Activated T-cell treated with anti-CD3 and anti-CD28 coated beads, Interleukin-2, amount 50 U/mL, for 72 hours (primary cell): ENCODE results near the gene B3GAT3. TPM values are rescaled to one million over a fixed set of nuclear protein-coding genes. Genes with fewer than 3 reads are reported as not detected.

Experiments used
- ATAC-seq, 2 donors: fragments of 150-1000 bp; cut with Tn5 transposase; replicated peaks in 1 of 2; 2 replicates each; pipeline ENCODE4 v1.10.0; 2021; ENCODE audit warnings: moderate library complexity in 2 of 2, mild to moderate bottlenecking in 1 of 2
- DNase-seq, 2 donors: peaks; one replicate each; pipeline ENCODE4 v3.0.0; 2021 to 2022; ENCODE audit warnings: mixed read lengths in 1 of 2
- H3K27ac Mint-ChIP-seq: one replicate; pipeline ENCODE4 v1.8.0; 2022; ENCODE audit warnings: mild to moderate bottlenecking, moderate library complexity, mixed read lengths
- H3K27me3 Mint-ChIP-seq: one replicate; pipeline ENCODE4 v1.8.0; 2022; ENCODE audit warnings: low read depth, mixed read lengths
- H3K36me3 Mint-ChIP-seq, 2 donors: one replicate each; pipeline ENCODE4 v1.8.0; 2022; ENCODE audit warnings: mixed read lengths in 2 of 2, mild to moderate bottlenecking in 1 of 2; ENCODE audit not compliant: insufficient read depth in 2 of 2
- H3K4me1 Mint-ChIP-seq: one replicate; pipeline ENCODE4 v1.8.0; 2022; ENCODE audit warnings: low read depth, mixed read lengths
- H3K4me3 Mint-ChIP-seq, 2 donors: one replicate each; pipeline ENCODE4 v1.8.0; 2022; ENCODE audit warnings: mild to moderate bottlenecking in 2 of 2, mixed read lengths in 2 of 2, moderate library complexity in 2 of 2
- H3K9me3 Mint-ChIP-seq, 2 donors: one replicate each; pipeline ENCODE4 v1.8.0; 2022; ENCODE audit warnings: mixed read lengths in 2 of 2
- total RNA-seq, 2 donors: library from RNA; stranded (reverse); gene quantifications; one replicate each; pipeline ENCODE4 v1.2.3, GENCODE V29; 2022

B3GAT3 gene
- total RNA-seq, 2 donors from 2014 or later = 72.2 to 79.9 TPM

GRCh38 chr11:62605902-62606301 is 15.9 kb downstream of the B3GAT3 start:
- no peak overlapping the region for H3K4me3 Mint-ChIP-seq
- H3K27me3 Mint-ChIP-seq = no peaks in the 10 kb centered on the region

GRCh38 chr11:62605467-62605866 is 16.3 kb downstream of the B3GAT3 start:
- Mint-ChIP-seq H3K36me3 (peaks cover 12 to 28% of the 10 kb centered on the region in 2 donors), H3K27me3 (no peaks in the 10 kb centered on the region), H3K9me3 (no peaks in the 10 kb centered on the region), H3K27ac (peak overlapping the region; percentile 20), H3K4me3 (no peak overlapping the region), H3K4me1 (peaks cover 43% of the 10 kb centered on the region)
- ATAC-seq = no peak
- no peak for DNase-seq

More at GRCh38 chr11:62605902-62606301, 15.9 kb downstream of the B3GAT3 start:
- H3K27ac Mint-ChIP-seq = no peak overlapping the region
- peaks cover 47% of the 10 kb centered on the region for H3K4me1 Mint-ChIP-seq
- H3K36me3 Mint-ChIP-seq = peaks cover 10 to 28% of the 10 kb centered on the region in 2 donors
- no peak for ATAC-seq
- DNase-seq = no peak
- no peaks in the 10 kb centered on the region for H3K9me3 Mint-ChIP-seq

GRCh38 chr11:62604460-62605120 is 17.2 kb downstream of the B3GAT3 start:
- no peaks in the 10 kb centered on the region for H3K27me3 Mint-ChIP-seq
- ATAC-seq (no peak), DNase-seq (no peak)
- H3K9me3 Mint-ChIP-seq = no peaks in the 10 kb centered on the region
- no peak overlapping the region for H3K4me3 Mint-ChIP-seq
- H3K27ac Mint-ChIP-seq = no peak overlapping the region
- H3K36me3 Mint-ChIP-seq = peaks cover 16 to 29% of the 10 kb centered on the region in 2 donors
- peaks cover 42% of the 10 kb centered on the region for H3K4me1 Mint-ChIP-seq

GRCh38 chr11:62603776-62604299 is 17.9 kb downstream of the B3GAT3 start:
- H3K9me3 Mint-ChIP-seq = no peaks in the 10 kb centered on the region
- H3K4me3 Mint-ChIP-seq = peak overlapping the region in 1 of 2 donors; percentile 68
- DNase-seq (no peak), ATAC-seq (no peak)
- H3K36me3 Mint-ChIP-seq = peaks cover 19 to 36% of the 10 kb centered on the region in 2 donors
- peaks cover 46% of the 10 kb centered on the region for H3K4me1 Mint-ChIP-seq
- no peaks in the 10 kb centered on the region for H3K27me3 Mint-ChIP-seq
- no peak overlapping the region for H3K27ac Mint-ChIP-seq

- H3K9me3 Mint-ChIP-seq = no peaks in the 10 kb centered on the region
- H3K4me3 Mint-ChIP-seq = peak overlapping the region; percentile 52 to 68
- ATAC-seq = no peak
- peaks cover 24 to 41% of the 10 kb centered on the region in 2 donors for H3K36me3 Mint-ChIP-seq
- no peaks in the 10 kb centered on the region for H3K27me3 Mint-ChIP-seq
- peak overlapping the region; percentile 9 for H3K27ac Mint-ChIP-seq
- peaks cover 51% of the 10 kb centered on the region for H3K4me1 Mint-ChIP-seq
- DNase-seq = no peak
Measured at GRCh38 chr11:62603072-62603408, 18.7 kb downstream of the B3GAT3 start.

GRCh38 chr11:62602141-62603071 is 19.4 kb downstream of the B3GAT3 start:
- DNase-seq (peak in 1 of 2 donors; percentile 37), ATAC-seq (no peak)
- H3K9me3 Mint-ChIP-seq = no peaks in the 10 kb centered on the region
- peaks cover 52% of the 10 kb centered on the region for H3K4me1 Mint-ChIP-seq
- H3K27ac Mint-ChIP-seq = peak overlapping the region; percentile 73
- peaks cover 25 to 46% of the 10 kb centered on the region in 2 donors for H3K36me3 Mint-ChIP-seq
- no peaks in the 10 kb centered on the region for H3K27me3 Mint-ChIP-seq
- H3K4me3 Mint-ChIP-seq = peak overlapping the region; percentile 93 to 98

GRCh38 chr11:62601372-62602140 is 20.2 kb downstream of the B3GAT3 start, which contains the start of gene MTA2:
TSS of gene MTA2 (minus strand) at chr11:62601865. CDS start at chr11:62601450, 415 bp downstream.
- H3K4me1 Mint-ChIP-seq = peaks cover 55% of the 10 kb centered on the region
- peak within 1 kb of the TSS; percentile 98 for H3K27ac Mint-ChIP-seq
- H3K36me3 Mint-ChIP-seq = peaks cover 28 to 48% of the 10 kb centered on the region in 2 donors
- ATAC-seq (peak; percentile 84), DNase-seq (peak; percentile 100)
- H3K9me3 Mint-ChIP-seq = no peaks in the 10 kb centered on the region
- no peaks in the 10 kb centered on the region for H3K27me3 Mint-ChIP-seq
- peak within 1 kb of the TSS; percentile 93 to 98 for H3K4me3 Mint-ChIP-seq

- DNase-seq = peak; percentile 67 to 68
- Mint-ChIP-seq H3K4me1 (peaks cover 55% of the 10 kb centered on the region), H3K27ac (peak overlapping the region; percentile 90), H3K27me3 (no peaks in the 10 kb centered on the region), H3K36me3 (peaks cover 28 to 48% of the 10 kb centered on the region in 2 donors), H3K4me3 (peak overlapping the region; percentile 93 to 98), H3K9me3 (no peaks in the 10 kb centered on the region)
- ATAC-seq = peak; percentile 25 to 34
Measured at GRCh38 chr11:62601122-62601371, 20.7 kb downstream of the B3GAT3 start.

- Mint-ChIP-seq H3K27ac (peak overlapping the region; percentile 98), H3K4me1 (peaks cover 56% of the 10 kb centered on the region), H3K27me3 (no peaks in the 10 kb centered on the region), H3K4me3 (peak overlapping the region; percentile 93 to 98), H3K36me3 (peaks cover 28 to 50% of the 10 kb centered on the region in 2 donors), H3K9me3 (no peaks in the 10 kb centered on the region)
- no peak for ATAC-seq
- peak; percentile 44 to 50 for DNase-seq
Measured at GRCh38 chr11:62600367-62601121, 21.2 kb downstream of the B3GAT3 start.

- no peak for DNase-seq
- no peak for ATAC-seq
- H3K27me3 Mint-ChIP-seq = no peaks in the 10 kb centered on the region
- no peaks in the 10 kb centered on the region for H3K9me3 Mint-ChIP-seq
- peaks cover 56% of the 10 kb centered on the region for H3K4me1 Mint-ChIP-seq
- H3K27ac Mint-ChIP-seq = peak overlapping the region; percentile 98
- H3K4me3 Mint-ChIP-seq = peak overlapping the region; percentile 93 to 98
- peaks cover 28 to 50% of the 10 kb centered on the region in 2 donors for H3K36me3 Mint-ChIP-seq
Measured at GRCh38 chr11:62599901-62600300, 21.9 kb downstream of the B3GAT3 start.

GRCh38 chr11:62599069-62599696 is 22.6 kb downstream of the B3GAT3 start:
- peak; percentile 96 to 98 for DNase-seq
- Mint-ChIP-seq H3K9me3 (no peaks in the 10 kb centered on the region), H3K27me3 (no peaks in the 10 kb centered on the region), H3K4me3 (peak overlapping the region; percentile 93 to 98), H3K27ac (peak overlapping the region; percentile 98), H3K4me1 (peaks cover 61% of the 10 kb centered on the region), H3K36me3 (peaks cover 30 to 53% of the 10 kb centered on the region in 2 donors)
- ATAC-seq = peak; percentile 78 to 81

- no peak for ATAC-seq
- H3K4me3 Mint-ChIP-seq = no peak overlapping the region
- H3K9me3 Mint-ChIP-seq = no peaks in the 10 kb centered on the region
- H3K36me3 Mint-ChIP-seq = peaks cover 26 to 49% of the 10 kb centered on the region in 2 donors
- H3K4me1 Mint-ChIP-seq = peaks cover 75% of the 10 kb centered on the region
- H3K27ac Mint-ChIP-seq = peak overlapping the region; percentile 15
- no peak for DNase-seq
- H3K27me3 Mint-ChIP-seq = no peaks in the 10 kb centered on the region
Measured at GRCh38 chr11:62595124-62595523, 26.7 kb downstream of the B3GAT3 start.
